Neural progenitor cell (in vitro differentiated cells): ENCODE results near the gene ARHGAP4.

Experiments used
- EZH2 ChIP-seq: fragments of 200-600 bp; sonication (generic); IDR thresholded peaks from 2 replicates; pipeline ENCODE4 v1.6.1; 2017; ENCODE audit warnings: antibody characterized with exemption, mild to moderate bottlenecking, moderate library complexity
- EZH2phosphoT487 ChIP-seq: fragments of 200-600 bp; sonication (generic); IDR thresholded peaks from 2 replicates; pipeline ENCODE4 v1.6.1; 2017; ENCODE audit warnings: antibody characterized with exemption
- TF ChIP-seq, protein P1 (sequence below): fragments of 200-600 bp; sonication (generic); IDR thresholded peaks from 2 replicates; pipeline ENCODE4 v1.5.1; 2017; ENCODE audit warnings: antibody characterized with exemption, mild to moderate bottlenecking

DNA sequence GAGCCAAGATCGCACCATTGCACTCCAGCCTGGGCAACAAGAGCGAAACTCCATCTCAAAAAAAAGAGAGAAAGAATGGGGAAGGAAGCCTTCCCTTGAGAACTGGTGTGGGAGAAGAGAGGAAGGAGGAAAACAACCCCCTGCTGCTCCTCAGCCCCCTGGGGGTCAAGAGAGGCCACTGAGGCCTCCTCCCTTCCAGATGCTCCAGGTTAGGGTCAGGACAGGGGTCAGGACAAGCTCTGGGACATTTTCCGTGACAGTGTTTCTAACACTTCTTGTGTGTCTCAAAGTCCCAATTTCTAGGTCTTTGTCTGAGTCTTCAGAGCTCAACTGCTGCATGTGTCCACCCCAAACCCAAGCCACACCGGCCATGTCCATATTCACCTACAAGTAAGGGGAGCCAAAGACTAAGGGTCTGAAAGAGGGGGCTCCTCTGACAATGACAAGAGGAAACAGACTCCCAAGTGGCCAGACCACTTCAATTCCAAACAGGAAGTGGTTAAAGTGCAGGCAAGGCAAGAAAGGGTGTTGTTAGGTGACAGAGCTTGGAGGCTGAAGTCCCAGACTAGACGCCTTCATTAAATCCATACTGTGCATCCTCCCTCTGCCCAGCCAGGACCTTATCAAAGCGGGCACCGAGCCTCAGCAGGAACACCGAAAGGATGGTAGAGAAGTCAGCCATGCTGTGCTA lies 48.3 kb downstream of the ARHGAP4 start:
- TF ChIP-seq, protein P1, sequence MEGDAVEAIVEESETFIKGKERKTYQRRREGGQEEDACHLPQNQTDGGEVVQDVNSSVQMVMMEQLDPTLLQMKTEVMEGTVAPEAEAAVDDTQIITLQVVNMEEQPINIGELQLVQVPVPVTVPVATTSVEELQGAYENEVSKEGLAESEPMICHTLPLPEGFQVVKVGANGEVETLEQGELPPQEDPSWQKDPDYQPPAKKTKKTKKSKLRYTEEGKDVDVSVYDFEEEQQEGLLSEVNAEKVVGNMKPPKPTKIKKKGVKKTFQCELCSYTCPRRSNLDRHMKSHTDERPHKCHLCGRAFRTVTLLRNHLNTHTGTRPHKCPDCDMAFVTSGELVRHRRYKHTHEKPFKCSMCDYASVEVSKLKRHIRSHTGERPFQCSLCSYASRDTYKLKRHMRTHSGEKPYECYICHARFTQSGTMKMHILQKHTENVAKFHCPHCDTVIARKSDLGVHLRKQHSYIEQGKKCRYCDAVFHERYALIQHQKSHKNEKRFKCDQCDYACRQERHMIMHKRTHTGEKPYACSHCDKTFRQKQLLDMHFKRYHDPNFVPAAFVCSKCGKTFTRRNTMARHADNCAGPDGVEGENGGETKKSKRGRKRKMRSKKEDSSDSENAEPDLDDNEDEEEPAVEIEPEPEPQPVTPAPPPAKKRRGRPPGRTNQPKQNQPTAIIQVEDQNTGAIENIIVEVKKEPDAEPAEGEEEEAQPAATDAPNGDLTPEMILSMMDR, result no peak
- TF ChIP-seq EZH2phosphoT487, result no peak
- no peak for TF ChIP-seq EZH2
